Measurements from ENCODE around the gene TYMP. TPM values are rescaled to one million over a fixed set of nuclear protein-coding genes. Genes with fewer than 3 reads are reported as not detected.

The TYMP gene
- total RNA-seq, 1 experiment from 2014 or later = 0.58 TPM

- POLR2A ChIA-PET (ENCODE audit: low non-redundant PET) = no interaction called here
- no peak overlapping the region for H3K27ac ChIP-seq (ENCODE audit: low read depth, low read length, poor library complexity, severe bottlenecking)
- H3K9me3 ChIP-seq (ENCODE audit: low read depth, low read length, poor library complexity, severe bottlenecking) = no peaks in the 10 kb centered on the region
- no peak for DNase-seq (ENCODE audit: low spot score)
- intact Hi-C loops (cut with micrococcal nuclease; ENCODE audit: unreplicated experiment) = loop anchor here (10.0 kb wide), 1 partner anchor 64 kb away; the partner anchor contains the start of gene MAPK8IP2
- TF ChIP-seq EZH2 (IDR thresholded peaks at IDR 0.05; ENCODE audit: borderline replicate concordance, low read depth, low read length, poor library complexity, severe bottlenecking) = no peak
- TF ChIP-seq CTCF (conservative IDR thresholded peaks at IDR 0.05; ENCODE audit: low read depth, low read length) = no peak
- peaks cover 24% of the 10 kb centered on the region for H3K4me1 ChIP-seq (ENCODE audit: insufficient read depth, low read length, poor library complexity, severe bottlenecking)
- no peaks in the 10 kb centered on the region for H3K36me3 ChIP-seq (ENCODE audit: insufficient read depth, low read length, poor library complexity, severe bottlenecking)
- CTCF ChIA-PET = interaction anchor here (0.6 to 4.1 kb wide), 2 partner anchors 15 to 80 kb away, joined by 8 to 19 read pairs; partner anchors contain the start of gene SCO2
- no TSS peak for BruUV-seq (replicated peaks)
- H3K27me3 ChIP-seq (replicated peaks; ENCODE audit: insufficient read depth, low read depth, low read length, poor library complexity) = no peaks in the 10 kb centered on the region
- H3K4me3 ChIP-seq (ENCODE audit: low read depth, low read length, poor library complexity, severe bottlenecking) = no peak overlapping the region
These were observed 10.6 kb upstream of the TYMP start for GRCh38 chr22:50540381-50540780.

GRCh38 chr22:50537765-50538164 is 8.0 kb upstream of the TYMP start:
- H3K36me3 ChIP-seq (ENCODE audit: insufficient read depth, low read length, poor library complexity, severe bottlenecking) = no peaks in the 10 kb centered on the region
- no peak overlapping the region for H3K4me3 ChIP-seq (ENCODE audit: low read depth, low read length, poor library complexity, severe bottlenecking)
- H3K27ac ChIP-seq (ENCODE audit: low read depth, low read length, poor library complexity, severe bottlenecking) = no peak overlapping the region
- no peak for TF ChIP-seq CTCF (conservative IDR thresholded peaks at IDR 0.05; ENCODE audit: low read depth, low read length)
- no peak for TF ChIP-seq EZH2 (IDR thresholded peaks at IDR 0.05; ENCODE audit: borderline replicate concordance, low read depth, low read length, poor library complexity, severe bottlenecking)
- intact Hi-C loops (cut with micrococcal nuclease; ENCODE audit: unreplicated experiment) = no loop called here
- H3K27me3 ChIP-seq (replicated peaks; ENCODE audit: insufficient read depth, low read depth, low read length, poor library complexity) = no peaks in the 10 kb centered on the region
- DNase-seq (ENCODE audit: low spot score) = no peak
- H3K9me3 ChIP-seq (ENCODE audit: low read depth, low read length, poor library complexity, severe bottlenecking) = no peaks in the 10 kb centered on the region
- ChIA-PET POLR2A (ENCODE audit: low non-redundant PET) (no interaction called here), CTCF (interaction anchor here (4.1 kb wide), 1 partner anchor 12 kb away, joined by 19 read pairs; the partner anchor contains the start of gene SCO2)
- BruUV-seq (replicated peaks) = no TSS peak
- peaks cover 20% of the 10 kb centered on the region for H3K4me1 ChIP-seq (ENCODE audit: insufficient read depth, low read length, poor library complexity, severe bottlenecking)

GRCh38 chr22:50536226-50536625 is 6.4 kb upstream of the TYMP start:
- BruUV-seq (replicated peaks) = no TSS peak
- no peak overlapping the region for H3K4me3 ChIP-seq (ENCODE audit: low read depth, low read length, poor library complexity, severe bottlenecking)
- H3K27me3 ChIP-seq (replicated peaks; ENCODE audit: insufficient read depth, low read depth, low read length, poor library complexity) = peaks cover 7% of the 10 kb centered on the region
- no peaks in the 10 kb centered on the region for H3K9me3 ChIP-seq (ENCODE audit: low read depth, low read length, poor library complexity, severe bottlenecking)
- H3K27ac ChIP-seq (ENCODE audit: low read depth, low read length, poor library complexity, severe bottlenecking) = no peak overlapping the region
- no peak for DNase-seq (ENCODE audit: low spot score)
- ChIA-PET POLR2A (ENCODE audit: low non-redundant PET) (interaction anchor here (0.7 kb wide), 1 partner anchor 181 kb away, joined by 9 read pairs; no protein-coding TSS in a partner anchor), CTCF (interaction anchor here (0.6 to 1.4 kb wide), 2 partner anchors 11 to 84 kb away, joined by 5 to 13 read pairs; partner anchors contain the start of gene SCO2)
- no peak for TF ChIP-seq EZH2 (IDR thresholded peaks at IDR 0.05; ENCODE audit: borderline replicate concordance, low read depth, low read length, poor library complexity, severe bottlenecking)
- no peak for TF ChIP-seq CTCF (conservative IDR thresholded peaks at IDR 0.05; ENCODE audit: low read depth, low read length)
- intact Hi-C loops (cut with micrococcal nuclease; ENCODE audit: unreplicated experiment) = no loop called here
- H3K4me1 ChIP-seq (ENCODE audit: insufficient read depth, low read length, poor library complexity, severe bottlenecking) = peaks cover 20% of the 10 kb centered on the region
- H3K36me3 ChIP-seq (ENCODE audit: insufficient read depth, low read length, poor library complexity, severe bottlenecking) = no peaks in the 10 kb centered on the region
